ENCODE results near the gene RAB11B. TPM values are rescaled to one million over a fixed set of nuclear protein-coding genes. Genes with fewer than 3 reads are reported as not detected.

The RAB11B gene
- total RNA-seq, 1 experiment from 2014 or later = 91.3 TPM

- Histone ChIP-seq H3K36me3 (ENCODE audit: control insufficient read depth, insufficient read depth, low read length) (peaks cover 1% of the 10 kb centered on the region; the same call in 1 of the 2 replicates), H3K4me1 (peaks cover 23% of the 10 kb centered on the region), H3K27me3 (replicated peaks; ENCODE audit: control insufficient read depth, insufficient read depth, low read length) (no peaks in the 10 kb centered on the region), H3K4me3 (ENCODE audit: low read depth, low read length) (no peak overlapping the region), H3K9me3 (no peaks in the 10 kb centered on the region)
- no peaks in the 10 kb centered on the region for H3K9me3 Mint-ChIP-seq (ENCODE audit: unreplicated experiment)
- H3K36me3 Mint-ChIP-seq (ENCODE audit: insufficient read depth, unreplicated experiment) = peaks cover 68% of the 10 kb centered on the region
- ChIA-PET CTCF (interaction anchor here (0.9 kb wide), 1 partner anchor 10 kb away, joined by 3 read pairs; no protein-coding TSS in a partner anchor), POLR2A (no interaction called here)
- peak in 1 of 2 experiments; percentile 23 for DNase-seq
- intact Hi-C loops (cut with micrococcal nuclease; ENCODE audit: unreplicated experiment) = no loop called here
- no peak overlapping the region for H3K4me3 Mint-ChIP-seq (ENCODE audit: unreplicated experiment)
- peaks cover 15% of the 10 kb centered on the region for H3K4me1 Mint-ChIP-seq (ENCODE audit: low read depth, unreplicated experiment)
- no peak overlapping the region for H3K27ac Mint-ChIP-seq (ENCODE audit: unreplicated experiment)
- BruUV-seq (replicated peaks) = no TSS peak
- H3K27me3 Mint-ChIP-seq (ENCODE audit: insufficient read depth, unreplicated experiment) = no peaks in the 10 kb centered on the region
- no peak for TF ChIP-seq CTCF (IDR thresholded peaks at IDR 0.05; ENCODE audit: insufficient read depth in 1 of 2, low read depth in 1 of 2, low read length in 1 of 2, severe bottlenecking in 1 of 2, unreplicated experiment in 1 of 2)
Measured at GRCh38 chr19:8449830-8450229, 59.7 kb downstream of the RAB11B start.

DNA sequence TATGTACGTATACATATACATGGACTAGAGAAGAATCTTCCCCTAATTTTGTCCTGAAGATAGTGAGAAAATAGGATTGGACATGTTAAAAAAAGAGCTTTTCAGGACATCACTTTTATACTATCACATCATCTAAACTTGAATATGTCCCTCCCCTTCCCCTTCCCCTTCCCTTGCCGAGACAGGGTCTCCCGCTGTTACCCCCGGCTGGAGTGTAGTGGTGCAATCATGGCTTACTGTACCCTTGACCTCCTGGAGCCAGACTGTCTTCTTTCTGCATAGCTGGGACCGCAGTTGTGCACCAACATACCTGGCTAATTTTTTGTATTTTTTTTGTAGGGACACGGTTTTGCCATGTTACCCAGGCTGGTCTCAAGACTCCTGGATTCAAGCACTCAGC, 61.2 kb downstream of the RAB11B start:
- no peak for DNase-seq
- BruUV-seq (replicated peaks) = no TSS peak
- Histone ChIP-seq H3K4me3 (ENCODE audit: low read depth, low read length) (no peak overlapping the region), H3K27me3 (replicated peaks; ENCODE audit: control insufficient read depth, insufficient read depth, low read length) (no peaks in the 10 kb centered on the region), H3K4me1 (peaks cover 18% of the 10 kb centered on the region), H3K9me3 (no peaks in the 10 kb centered on the region), H3K36me3 (ENCODE audit: control insufficient read depth, insufficient read depth, low read length) (peaks cover 3% of the 10 kb centered on the region; the same call in 1 of the 2 replicates)
- Mint-ChIP-seq H3K27me3 (ENCODE audit: insufficient read depth, unreplicated experiment) (no peaks in the 10 kb centered on the region), H3K9me3 (ENCODE audit: unreplicated experiment) (no peaks in the 10 kb centered on the region), H3K4me3 (ENCODE audit: unreplicated experiment) (no peak overlapping the region), H3K36me3 (ENCODE audit: insufficient read depth, unreplicated experiment) (peaks cover 72% of the 10 kb centered on the region), H3K4me1 (ENCODE audit: low read depth, unreplicated experiment) (peaks cover 15% of the 10 kb centered on the region), H3K27ac (ENCODE audit: unreplicated experiment) (no peak overlapping the region)
- intact Hi-C loops (cut with micrococcal nuclease; ENCODE audit: unreplicated experiment) = no loop called here
- no peak for TF ChIP-seq CTCF (IDR thresholded peaks at IDR 0.05; ENCODE audit: insufficient read depth in 1 of 2, low read depth in 1 of 2, low read length in 1 of 2, severe bottlenecking in 1 of 2, unreplicated experiment in 1 of 2)
- CTCF ChIA-PET = interaction anchor here (1.1 kb wide), 1 partner anchor 55 kb away, joined by 3 read pairs; no protein-coding TSS in a partner anchor
- POLR2A ChIA-PET = interaction anchor here (1.3 kb wide), 1 partner anchor 62 kb away, joined by 5 read pairs; the partner anchor contains the start of gene ZNF414

- no peak for TF ChIP-seq CTCF (IDR thresholded peaks at IDR 0.05; ENCODE audit: insufficient read depth in 1 of 2, low read depth in 1 of 2, low read length in 1 of 2, severe bottlenecking in 1 of 2, unreplicated experiment in 1 of 2)
- no peak overlapping the region for H3K4me3 ChIP-seq (ENCODE audit: low read depth, low read length)
- no peak for DNase-seq
- no peaks in the 10 kb centered on the region for H3K27me3 Mint-ChIP-seq (ENCODE audit: insufficient read depth, unreplicated experiment)
- H3K27me3 ChIP-seq (replicated peaks; ENCODE audit: control insufficient read depth, insufficient read depth, low read length) = no peaks in the 10 kb centered on the region
- no peak overlapping the region for H3K4me3 Mint-ChIP-seq (ENCODE audit: unreplicated experiment)
- intact Hi-C loops (cut with micrococcal nuclease; ENCODE audit: unreplicated experiment) = no loop called here
- H3K9me3 Mint-ChIP-seq (ENCODE audit: unreplicated experiment) = no peaks in the 10 kb centered on the region
- H3K36me3 Mint-ChIP-seq (ENCODE audit: insufficient read depth, unreplicated experiment) = peaks cover 72% of the 10 kb centered on the region
- H3K9me3 ChIP-seq = no peaks in the 10 kb centered on the region
- CTCF ChIA-PET = interaction anchor here (1.1 kb wide), 1 partner anchor 54 kb away, joined by 3 read pairs; no protein-coding TSS in a partner anchor
- peaks cover 13% of the 10 kb centered on the region for H3K4me1 ChIP-seq
- no peak overlapping the region for H3K27ac Mint-ChIP-seq (ENCODE audit: unreplicated experiment)
- H3K4me1 Mint-ChIP-seq (ENCODE audit: low read depth, unreplicated experiment) = peaks cover 14% of the 10 kb centered on the region
- H3K36me3 ChIP-seq (ENCODE audit: control insufficient read depth, insufficient read depth, low read length) = peaks cover 2% of the 10 kb centered on the region; the same call in 1 of the 2 replicates
- BruUV-seq (replicated peaks) = no TSS peak
- POLR2A ChIA-PET = interaction anchor here (1.3 kb wide), 1 partner anchor 62 kb away, joined by 5 read pairs; the partner anchor contains the start of gene ZNF414
Measured at GRCh38 chr19:8451885-8452284, 61.7 kb downstream of the RAB11B start.
